ENCODE measurements around the gene WIPF2.

WIPF2 gene

DNA sequence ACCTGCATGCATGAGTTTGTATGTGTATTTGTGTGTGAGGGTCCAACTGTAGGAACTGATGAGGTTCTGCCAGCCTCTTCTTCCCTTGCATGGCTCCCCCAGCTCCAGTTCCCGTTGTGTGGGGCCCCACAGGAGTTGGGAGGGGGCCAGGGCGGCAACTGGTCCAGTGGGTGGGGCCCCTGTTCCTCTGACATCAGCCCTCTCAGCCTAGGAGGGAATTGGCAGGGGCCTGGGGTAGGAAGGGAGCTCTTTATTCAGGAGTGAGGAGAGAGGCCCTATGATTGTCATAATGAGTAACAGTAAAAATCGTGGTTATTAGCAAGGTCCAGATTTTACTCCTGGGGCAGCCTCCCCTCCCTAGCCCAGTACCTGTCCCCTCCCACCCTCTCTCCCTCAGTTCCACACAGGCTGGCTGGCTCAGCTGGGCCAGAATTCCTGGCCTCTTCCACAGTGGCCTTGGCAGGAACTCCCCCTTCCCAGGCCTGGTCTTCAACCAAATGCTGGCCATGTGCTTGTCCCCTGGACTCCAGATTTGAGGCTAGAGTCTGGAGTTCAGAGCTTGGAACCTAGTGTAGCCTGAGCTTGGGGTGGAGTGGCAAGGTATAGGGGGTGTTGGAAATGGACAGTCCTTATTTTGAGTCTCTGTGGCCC is 108.8 kb downstream of the WIPF2 start:
- no peak for DNase-seq

DNA sequence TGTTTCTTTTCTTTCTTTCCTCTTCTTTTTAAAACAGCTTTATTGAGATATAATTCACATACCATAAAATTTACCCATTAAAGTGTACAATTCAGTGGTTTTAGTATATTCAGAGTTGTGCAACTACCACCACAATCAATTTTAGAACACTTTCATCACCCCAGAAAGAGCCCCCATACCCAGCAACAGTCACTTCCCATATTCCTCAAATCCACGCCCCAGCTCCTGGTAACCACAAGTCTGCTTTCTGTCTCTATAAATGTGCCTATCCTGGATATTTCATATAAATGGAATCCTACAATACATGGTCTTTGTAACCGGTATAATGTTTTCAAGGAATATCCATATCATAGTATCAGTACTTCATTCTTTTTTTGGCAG is 109.3 kb downstream of the WIPF2 start:
- no peak for DNase-seq

DNA sequence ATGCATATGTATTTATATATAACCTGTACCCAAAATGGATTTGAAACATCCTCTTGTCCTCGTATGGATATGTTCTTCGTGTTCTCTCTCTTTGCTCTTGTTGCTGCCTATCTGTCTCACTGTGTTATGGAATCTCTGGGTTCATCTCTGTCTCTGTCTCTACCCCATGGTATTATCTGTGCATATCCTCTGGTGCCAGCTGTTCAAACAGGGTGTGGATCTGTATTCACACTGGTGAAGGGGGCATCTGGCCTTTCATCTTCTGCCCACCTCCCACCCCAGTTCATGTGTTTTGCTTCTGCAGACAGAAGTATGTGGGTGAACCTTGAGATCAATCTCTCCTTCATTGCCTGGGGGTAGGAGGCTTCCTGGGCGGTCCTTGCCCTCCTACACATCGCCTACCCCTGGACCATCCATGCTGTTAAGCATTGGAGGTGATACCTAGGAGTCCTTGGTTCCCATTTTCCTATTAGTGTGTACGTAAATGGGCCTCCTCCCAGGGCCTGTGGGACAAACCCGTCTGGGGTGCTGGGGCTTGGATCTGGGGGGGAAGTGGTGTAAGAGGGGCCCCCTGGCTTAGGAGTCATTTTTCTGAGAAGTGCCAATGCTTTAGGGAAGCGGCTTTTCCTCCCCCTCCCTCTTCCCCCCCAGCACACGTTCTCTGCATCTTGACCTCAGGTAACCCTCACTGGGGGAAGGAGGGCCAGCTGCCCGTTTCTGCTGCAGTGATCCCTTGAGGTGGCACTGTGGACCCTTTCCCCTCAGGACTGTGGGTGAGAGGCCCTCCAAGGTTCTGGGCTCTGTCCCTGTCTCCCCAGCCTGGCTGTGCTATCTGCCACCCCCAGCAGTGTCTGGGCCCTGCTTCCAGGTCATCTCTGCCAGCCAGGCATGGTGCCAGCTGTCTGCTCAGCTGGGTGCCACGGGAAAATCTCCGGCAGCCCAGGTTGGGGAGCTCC is 111.0 kb downstream of the WIPF2 start:
- no peak for DNase-seq

DNA sequence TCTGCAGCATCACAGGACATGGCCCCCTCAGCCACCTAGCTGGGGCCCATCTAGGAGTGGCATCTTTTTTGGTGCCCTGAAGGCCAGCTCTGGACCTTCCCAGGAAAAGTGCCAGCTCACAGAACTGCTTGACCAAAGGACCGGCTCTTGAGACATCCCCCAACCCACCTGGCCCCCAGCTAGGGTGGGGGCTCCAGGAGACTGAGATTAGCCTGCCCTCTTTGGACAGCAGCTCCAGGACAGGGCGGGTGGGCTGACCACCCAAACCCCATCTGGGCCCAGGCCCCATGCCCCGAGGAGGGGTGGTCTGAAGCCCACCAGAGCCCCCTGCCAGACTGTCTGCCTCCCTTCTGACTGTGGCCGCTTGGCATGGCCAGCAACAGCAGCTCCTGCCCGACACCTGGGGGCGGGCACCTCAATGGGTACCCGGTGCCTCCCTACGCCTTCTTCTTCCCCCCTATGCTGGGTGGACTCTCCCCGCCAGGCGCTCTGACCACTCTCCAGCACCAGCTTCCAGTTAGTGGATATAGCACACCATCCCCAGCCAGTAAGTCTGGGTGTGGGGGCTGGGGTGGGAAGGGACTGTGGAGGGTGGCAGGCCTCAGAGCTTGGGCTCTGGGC is 111.9 kb downstream of the WIPF2 start:
- DNase-seq: no peak

DNA sequence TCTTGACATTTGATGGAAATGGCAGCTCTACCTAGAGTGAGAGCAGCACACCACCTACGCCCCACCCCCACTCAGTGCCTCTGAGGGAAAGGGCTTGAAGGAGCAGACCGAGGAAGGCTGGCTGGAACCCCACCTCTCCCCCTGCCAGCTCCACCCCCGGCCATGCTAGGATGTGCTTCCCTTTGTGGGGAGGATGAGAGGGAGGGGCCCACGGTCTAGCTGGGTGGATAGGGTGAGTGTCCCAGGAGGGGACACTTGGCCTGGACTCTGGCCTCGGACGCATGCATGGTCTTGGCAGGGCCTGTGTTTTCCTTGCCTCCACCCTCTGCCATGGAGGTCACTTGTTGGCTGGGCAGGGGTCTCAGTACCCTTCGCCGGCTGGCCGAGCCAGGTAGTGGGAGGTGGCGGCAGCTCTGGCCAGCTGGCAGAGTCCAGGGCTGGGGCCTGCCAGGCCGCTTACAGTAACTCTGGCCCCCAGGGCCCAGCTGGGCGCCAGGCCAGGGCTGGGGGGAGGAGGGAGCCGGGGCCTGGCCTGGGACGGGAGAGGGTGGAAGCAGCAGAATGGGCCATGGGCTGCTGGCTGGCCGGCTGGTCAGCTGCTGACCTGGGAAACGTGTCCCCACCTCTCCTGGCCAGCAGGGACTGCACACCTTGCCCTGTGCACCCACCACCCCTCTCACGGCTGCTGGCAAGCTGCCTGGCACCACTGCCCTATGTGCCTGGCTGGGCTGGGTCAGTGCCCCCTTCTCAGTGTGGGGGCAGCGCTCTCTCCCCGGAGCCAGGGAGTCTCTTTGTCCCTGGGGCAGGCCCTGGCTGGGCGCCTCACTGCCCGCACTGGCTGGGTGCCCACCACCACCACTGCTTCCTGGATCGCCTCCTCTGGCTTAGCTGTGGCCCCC is 112.9 kb downstream of the WIPF2 start:
- no peak for DNase-seq

Data from NCI-H524 treated with DMSO at 0.1 percent for 48 hours (cell line).